RKO (cell line): Measurements from ENCODE around the gene PRELID3B.
"Not testable (repeated sequence)": the region's sequence is repeated elsewhere in the genome, so short reads cannot be mapped to it uniquely, and the experiment has no call there.

Experiments used
- DNase-seq: peaks from one replicate; pipeline ENCODE4 v3.0.0-alpha.2; 2016; ENCODE audit warnings: low spot score

The PRELID3B gene

DNA sequence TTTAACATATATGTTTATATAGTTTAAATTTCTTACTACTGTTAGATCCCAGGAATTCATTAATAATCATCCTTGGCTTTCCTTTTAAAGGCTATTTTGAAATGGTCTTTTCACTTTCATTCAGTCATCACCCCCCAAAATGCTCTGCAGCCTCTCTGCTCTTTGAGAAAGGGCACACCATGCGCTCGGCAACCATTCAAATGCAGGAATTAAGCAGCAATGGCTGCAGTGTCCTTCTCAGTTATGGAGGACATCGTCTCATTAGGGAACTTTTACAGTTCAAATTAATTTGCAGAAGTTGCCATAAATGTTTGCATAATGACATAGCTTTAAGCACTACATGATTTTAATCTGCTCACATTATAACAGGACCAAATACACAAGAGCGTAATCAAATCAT lies 17.1 kb downstream of the PRELID3B start:
- no peak for DNase-seq

DNA sequence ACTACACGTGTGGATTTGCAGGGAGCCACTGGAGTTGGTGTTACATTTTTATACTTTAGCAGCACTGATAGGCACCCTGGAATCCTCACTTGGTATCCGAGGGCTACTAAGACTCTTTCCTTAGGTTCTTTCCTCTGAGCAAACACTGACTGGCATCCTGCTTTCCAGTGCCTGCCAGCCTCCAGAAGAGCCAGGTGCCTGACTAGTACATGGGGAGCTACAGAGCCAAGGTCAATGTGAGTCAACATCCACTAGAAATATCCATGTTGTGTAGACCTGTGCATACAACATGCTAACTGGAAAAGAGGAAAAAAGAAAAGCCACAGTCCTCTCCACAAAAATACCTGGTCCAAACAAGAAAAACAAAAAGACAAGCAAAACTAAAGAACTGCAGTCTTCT lies 17.5 kb downstream of the PRELID3B start:
- DNase-seq = no peak

DNA sequence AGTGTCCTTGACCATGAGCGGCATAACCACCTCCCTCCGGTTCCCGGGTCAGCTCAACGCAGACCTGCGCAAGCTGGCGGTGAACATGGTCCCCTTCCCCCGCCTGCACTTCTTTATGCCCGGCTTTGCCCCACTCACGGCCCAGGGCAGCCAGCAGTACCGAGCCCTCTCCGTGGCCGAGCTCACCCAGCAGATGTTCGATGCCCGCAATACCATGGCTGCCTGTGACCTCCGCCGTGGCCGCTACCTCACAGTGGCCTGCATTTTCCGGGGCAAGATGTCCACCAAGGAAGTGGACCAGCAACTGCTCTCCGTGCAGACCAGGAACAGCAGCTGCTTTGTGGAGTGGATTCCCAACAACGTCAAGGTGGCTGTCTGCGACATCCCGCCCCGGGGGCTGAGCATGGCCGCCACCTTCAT lies 18.5 kb downstream of the PRELID3B start:
- DNase-seq = no peak

DNA sequence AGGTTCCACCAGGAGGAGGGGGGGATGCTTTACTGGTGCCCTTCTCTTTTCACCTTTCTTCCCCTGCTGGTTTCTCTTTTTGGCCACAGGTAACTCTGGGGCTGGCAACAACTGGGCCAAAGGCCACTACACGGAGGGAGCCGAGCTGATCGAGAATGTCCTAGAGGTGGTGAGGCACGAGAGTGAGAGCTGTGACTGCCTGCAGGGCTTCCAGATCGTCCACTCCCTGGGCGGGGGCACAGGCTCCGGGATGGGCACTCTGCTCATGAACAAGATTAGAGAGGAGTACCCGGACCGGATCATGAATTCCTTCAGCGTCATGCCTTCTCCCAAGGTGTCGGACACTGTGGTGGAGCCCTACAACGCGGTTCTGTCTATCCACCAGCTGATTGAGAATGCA lies 19.0 kb downstream of the PRELID3B start:
- DNase-seq = no peak

DNA sequence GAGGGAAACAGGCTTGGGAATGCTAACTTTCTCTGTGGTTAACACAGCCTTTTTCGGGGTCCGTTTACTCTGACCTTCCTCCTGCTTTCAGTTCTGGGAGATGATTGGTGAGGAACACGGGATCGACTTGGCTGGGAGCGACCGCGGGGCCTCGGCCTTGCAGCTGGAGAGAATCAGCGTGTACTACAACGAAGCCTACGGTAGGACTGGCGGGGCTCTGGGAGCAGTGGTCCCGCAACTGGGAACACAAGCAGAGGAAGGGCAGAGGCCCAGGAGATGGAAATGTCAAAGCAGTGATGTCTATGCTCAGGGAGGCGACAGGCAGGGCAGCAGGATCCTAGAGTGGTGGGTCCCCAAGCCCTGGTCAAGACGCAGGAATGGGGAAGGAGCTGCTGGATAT lies 19.8 kb downstream of the PRELID3B start:
- DNase-seq = no peak

DNA sequence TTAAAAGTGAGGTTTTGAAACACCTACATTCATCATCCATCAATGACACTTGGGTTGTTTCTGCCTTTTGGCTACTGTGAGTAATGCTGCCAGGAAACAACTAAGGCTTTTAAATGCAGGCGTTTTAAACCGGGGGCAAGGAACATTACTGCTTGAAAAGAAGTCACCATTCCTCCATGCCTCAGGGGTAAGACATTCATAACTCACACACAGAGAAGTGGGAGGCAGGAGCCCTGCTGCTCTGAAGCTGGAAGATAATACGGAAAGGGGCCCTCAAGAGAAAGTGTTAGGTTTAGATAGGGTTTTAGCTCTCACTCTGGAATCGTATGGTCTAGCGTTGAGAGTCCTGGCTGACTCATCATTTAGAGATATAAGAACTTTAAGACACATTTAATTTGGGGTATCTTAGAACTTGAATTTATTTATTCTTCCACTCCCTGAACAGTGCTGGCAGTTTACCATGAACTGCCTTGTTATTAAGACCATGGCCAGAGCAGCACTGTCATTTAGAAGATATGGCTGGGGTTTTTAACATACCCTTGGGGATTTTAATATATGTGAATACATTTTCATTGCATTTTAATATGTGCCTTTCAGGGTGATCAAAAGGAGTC lies 21.5 kb downstream of the PRELID3B start:
- peak; percentile 31 for DNase-seq

DNA sequence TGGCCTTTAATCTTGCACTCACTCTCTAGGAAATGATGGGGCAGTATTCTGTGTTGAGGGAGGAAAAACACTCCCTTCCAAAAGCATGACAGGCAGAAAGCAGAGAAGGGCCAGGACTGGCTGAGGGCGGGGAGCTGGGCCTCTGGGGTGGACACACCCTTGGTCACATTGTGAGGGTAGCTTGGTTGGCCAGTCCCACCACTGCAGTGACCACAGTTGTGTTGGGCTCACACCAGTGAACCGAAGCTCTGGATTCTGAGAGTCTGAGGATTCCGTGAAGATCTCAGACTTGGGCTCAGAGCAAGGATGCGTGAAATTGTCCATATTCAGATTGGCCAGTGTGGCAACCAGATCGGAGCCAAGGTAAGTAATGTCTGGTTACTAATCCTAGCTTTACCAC lies 23.4 kb downstream of the PRELID3B start, which contains the start of gene TUBB1:
TUBB1 (plus strand) TSS at position 213 of the 400 bp plus-strand sequence; CDS start at position 307, 94 bp downstream.
- no peak for DNase-seq

DNA sequence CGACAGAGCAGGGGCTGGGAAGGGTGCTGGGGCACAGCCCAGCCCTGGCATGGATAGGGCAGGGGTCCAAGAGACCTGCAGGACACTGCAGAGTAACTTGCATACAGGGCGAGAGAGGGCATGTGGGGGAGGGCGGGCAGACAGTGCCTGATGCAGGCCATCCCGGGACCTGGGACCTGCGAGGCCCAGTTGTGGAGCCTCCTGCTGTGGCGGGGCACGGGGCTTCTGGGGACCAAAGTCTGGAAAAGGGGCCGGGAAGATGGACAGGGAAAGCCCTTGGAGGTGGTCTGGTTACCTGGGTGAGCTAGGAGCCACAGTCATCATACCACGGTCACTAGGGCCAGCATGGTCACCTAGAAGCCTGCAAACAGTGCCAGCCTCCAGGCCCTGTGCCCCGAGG lies 23.8 kb downstream of the PRELID3B start:
- no peak for DNase-seq

DNA sequence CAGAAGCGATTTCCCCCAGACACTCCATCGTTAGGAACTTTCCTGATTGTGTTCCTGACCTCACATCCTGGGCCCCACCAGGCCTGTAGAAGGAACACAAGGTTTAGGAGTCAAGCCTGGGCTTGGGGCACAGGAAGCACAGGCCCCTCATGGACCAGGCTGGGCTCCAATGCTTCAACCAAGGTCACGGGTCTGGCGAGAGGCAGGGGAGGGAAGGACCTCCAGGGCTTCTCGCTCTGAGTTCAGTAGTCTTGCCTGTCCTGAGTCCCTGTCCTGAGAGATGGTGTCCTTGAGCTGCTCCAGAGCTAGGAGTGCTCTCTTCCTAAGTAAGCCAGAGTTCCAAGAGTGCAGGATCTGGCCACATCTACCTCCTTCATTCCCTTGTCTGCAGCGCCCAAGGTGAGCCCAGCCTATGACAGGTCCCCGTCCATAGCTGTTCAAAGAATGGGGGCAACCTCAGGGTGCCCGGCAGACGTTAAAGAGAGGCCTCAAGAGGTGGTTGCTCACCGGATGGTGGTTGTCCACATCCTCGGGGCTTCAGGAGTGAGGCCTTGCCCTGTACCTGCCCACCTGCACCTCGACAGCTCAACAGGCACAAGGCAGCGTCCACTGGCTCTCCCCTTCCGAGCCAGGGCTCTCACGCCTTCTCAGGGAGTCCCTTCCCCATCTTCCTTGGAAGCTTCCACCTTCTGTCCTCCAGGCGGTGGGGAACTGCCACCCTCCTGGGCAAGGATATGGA lies 24.9 kb downstream of the PRELID3B start:
- no peak for DNase-seq

DNA sequence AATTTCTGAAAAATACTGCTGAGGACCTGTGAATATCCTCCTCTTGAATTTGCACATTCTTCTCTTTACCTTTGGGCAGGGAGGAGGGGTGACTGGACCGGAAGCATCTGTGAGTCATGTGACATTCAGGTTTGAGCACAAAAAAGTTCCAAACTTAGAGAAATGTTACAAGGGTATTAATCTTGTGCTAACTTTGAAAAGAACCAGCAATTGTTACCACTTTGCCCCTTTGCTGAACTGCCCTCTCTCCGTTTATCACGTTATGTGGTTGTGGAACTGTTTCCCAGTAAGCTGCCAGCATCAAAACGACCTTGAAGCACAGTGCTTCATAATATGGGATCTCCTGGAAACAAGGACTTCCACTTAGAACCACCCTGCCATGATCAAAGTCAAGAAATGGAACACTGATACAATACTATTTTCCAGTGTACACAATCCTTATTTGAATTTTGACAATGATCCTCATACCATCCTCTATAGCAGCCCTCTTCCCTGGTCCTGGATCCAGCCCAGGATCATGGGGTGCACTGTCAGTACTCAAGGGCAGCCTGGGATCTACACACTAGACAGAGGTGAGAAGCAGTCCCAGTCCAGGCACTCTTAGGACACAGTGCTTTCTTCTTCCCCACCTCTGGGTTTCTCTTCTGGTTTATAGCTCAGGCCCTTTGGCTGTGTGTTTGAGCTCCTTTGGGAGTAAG lies 25.6 kb downstream of the PRELID3B start:
- no peak for DNase-seq

DNA sequence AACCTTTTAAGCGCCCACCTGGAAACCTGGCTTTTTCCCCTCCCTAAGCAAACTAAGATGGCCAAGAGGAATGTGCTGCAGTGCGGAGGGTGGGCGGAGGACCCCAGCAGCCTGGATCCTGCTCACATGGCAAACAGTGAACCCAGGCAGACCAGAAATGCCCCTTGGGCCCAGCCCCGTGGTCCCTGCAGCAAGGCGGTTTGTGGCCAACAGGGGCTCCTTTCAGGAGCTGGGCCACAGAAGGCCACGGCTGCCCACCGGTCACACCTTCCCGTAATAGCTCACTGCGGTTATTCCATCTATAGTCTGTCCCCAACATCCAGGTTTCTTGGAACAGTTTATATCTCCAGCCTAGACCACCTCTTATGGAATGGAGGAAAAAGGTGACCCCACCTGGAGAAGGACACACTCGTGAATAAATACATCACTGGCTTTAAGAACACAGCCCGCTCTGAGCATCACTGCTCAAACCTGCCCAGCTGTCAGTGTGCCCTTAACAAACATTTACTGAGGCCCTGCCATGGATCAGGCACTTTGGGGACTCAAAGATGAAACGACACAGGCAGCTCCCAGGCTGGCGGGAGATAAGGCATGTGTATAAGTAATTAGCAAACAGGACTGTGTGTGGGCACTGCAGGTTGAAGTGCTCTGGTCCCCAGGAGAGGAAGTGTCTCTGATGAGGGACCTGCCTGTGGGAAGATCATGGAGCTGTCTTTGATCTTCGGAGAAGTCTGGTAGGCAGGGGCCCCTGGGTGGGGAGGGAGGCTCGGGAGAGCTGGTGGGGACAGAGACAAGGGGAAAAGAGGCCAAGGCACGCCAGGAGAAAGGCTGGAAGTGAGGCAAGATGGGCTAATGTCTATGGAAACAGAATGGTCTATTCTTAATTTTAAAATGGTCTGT lies 26.5 kb downstream of the PRELID3B start:
- DNase-seq = no peak

DNA sequence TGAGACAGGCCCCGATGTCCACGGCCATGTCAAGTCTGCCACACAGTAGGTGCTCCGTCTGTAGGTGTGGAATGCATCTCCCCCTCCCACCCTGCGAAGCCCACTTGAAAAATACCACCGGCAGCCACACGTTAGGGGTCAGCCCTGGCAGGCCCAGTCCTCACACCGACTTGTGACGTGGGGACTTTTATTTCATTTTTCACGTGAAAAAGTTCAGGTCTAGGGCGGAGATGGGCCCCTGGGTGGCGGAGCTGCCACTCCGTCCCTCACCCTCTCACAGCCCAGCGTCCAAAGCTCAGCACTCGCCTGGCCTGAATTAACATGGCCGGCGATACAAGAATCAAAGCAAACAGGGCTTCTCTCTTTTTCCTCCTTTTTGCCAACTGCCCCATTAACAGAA lies 27.2 kb downstream of the PRELID3B start:
- no peak for DNase-seq

DNA sequence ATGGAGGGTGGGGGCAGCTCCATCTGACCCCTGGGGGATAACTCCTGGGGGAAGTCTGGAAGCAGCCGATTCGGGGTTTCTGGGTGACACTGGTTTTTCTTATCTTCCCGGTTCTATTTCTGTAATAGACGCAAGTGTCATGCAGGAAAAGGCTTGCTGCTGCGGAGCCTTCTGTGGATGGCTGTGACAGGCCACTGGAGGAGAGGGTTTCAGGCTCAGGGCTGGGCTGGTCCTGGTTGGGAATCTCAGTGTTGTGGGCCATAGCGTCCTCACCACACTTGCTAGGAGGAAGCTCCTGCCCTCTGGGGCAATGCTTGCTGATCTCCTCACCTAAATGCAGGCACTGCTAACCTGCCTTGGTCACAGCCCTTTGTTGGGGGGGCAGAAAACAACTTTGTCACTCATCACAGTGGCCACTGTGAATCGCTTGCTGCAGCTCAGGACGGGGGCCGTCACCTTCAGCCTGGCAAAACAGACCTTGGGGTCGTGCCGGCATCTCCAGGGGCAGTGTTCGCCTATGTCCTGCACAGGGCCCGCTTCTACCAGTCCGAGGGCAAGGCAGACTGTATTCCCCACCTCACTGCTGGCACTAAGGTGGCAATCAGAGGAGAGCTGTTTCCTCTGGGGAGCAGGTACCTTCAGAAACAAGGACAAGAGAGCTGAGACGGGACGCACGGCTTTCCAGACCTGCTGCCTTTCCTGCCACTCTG lies 27.8 kb downstream of the PRELID3B start:
- DNase-seq = no peak

DNA sequence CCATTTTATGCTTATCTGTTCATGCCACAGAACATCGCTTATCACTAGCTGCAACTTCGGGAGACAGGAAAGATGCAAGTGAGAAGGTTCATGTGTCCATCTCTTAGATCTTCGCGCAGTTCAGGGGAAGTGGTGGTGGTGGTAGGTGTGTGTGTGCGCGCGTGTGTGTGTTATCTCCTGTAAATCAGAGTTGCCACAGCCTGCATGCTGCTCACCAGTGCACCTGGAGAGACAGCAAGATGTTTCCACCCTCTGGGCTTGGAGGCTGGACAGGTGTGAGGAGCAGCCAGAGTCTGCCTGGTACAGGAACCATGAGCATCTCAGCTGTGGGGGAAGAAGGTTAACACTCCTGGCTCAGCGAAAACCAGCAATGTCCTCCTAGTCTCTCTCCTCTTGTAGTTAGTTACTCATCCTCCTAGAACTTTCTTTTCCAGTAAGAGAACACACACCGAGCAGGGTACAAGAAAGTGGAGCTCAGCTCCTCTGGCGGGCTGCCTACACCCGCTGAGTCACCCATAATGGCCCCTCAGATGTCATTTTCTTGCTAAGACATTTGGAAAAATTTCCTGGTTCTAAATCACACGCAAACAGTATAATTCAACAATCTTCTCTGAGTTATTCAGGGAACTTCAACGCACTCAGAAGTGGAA lies 28.5 kb downstream of the PRELID3B start:
- DNase-seq = no peak

DNA sequence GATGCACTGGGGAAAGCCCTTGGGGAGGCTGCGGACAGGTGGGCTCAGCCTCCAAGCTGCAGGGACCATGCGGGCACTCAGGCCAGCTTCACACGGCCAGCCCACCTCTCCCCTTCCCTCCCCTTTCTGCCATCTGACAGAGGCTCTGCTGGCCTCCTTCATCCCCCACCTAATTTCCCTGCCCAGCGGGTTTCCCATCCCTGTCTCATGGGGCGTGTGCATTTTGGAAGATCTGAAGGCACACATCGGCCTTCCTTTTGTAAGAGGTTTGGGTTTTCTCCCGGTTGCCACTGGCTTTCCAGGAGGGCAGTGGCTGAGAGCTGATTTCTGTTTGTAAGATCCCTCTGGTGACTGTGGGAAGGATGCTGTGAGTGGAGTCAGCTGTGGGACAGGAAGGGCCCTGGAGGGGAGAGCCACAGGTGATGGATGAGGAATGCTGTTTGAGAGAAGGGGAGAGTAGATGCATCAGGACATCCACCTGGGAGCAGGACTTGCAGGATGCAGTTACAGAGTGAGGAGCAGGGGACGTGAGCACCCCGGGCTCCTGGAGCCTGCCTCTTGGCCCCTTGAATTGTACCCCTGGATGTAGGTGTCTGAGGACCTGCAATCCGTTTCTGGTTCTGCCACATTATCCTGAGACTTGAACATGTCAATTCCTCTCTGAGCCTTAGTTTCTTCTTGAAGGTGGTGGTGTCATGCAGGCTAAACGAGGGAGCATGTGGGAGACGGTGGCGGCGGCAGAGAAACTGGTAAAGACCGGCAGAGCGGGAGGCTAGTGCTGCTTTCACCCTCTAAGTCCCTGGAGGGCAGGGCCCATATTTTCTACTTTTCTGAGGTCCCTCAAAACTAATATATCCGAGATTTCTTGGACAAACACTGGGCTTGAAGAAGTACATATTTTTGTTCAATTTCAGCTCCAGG lies 29.3 kb downstream of the PRELID3B start:
- no peak for DNase-seq

DNA sequence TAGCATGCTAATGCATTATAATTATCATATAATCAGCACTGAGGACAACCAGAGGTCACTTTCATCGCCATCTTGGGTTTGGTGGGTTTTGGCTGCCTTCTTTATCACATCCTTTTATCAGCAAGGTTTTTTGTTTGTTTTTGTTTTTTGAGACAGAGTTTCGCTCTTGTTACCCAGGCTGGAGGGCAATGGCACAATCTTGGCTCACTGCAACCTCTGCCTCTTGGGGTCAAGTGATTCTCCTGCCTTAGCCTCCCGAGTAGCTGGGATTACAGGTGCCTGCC lies 30.8 kb downstream of the PRELID3B start:
- DNase-seq = not testable (repeated sequence)

DNA sequence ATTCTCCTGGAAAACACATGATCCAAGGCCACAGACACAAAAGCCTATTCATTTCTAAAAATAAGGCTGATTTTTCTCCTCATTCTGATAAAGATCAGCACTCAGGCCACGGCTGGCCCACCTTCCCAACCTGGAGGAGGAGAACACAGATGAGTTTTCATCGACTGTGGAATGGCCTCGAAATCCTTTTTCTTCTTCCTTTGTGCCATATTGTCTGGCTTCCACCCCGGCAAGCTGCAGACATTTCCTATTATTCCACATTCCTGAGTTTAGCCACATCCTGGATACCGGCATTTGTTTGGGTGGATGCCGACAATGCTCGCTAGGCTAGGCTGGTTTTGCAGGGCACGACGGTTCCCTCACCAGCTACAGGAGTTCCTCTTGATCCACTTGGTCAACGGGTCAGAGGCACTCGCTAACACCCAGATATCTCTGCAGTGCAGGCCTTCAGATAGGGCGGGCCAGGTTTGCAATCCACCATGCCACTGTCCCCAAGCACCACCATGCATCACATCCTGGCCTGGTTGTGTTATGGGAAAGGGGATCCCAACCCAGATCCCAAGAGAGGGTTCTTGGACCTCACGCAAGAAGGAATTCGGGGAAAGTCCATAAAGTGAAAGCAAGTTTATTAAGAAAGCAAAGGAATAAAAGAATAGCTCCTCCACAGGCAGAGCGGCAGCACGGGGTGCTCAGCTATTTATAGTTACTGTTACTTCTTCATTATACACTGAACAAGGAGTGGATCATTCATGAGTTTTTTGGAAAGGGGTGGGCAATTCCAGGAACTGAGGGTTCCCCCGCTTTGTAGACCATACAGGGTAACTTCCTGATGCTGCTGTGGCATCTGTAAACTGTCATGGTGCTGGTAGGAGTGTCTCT lies 31.4 kb downstream of the PRELID3B start:
- no peak for DNase-seq

DNA sequence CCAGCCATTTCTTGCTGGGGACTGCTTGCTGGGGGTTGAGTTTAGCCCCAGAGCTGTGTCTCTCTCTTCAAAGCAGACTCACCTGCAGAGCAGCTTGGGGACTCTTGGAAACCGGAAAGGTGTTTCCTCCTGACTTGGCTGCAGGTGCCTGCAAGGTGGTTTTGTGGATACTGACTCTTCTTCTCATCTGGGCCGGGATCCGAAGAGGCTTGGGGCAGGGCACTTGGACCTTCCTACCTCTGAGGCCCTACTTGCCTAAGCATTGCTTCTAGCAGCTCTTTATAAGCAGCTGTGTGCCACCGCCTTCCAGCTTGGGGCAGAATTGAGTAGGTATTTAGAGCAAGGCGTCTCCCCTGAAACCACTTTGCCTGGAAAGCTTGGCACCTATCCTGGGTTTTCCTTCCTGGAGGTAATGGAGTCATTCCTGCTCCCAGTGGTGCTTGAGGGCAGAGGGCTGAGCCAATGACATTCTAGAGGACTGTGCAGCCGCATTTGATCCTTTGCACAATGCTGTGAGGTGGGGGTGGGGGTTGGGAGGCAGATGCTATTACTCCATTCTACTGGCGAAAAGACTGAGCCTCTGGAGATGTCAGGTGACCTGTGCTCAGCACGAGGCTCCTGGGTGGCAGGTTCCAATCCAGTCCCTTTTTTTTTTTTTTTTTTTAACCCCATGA lies 32.1 kb downstream of the PRELID3B start:
- DNase-seq = no peak
